DOHH2 (cell line): ENCODE results near the gene TNRC6C.

Experiments
- CTCF ChIP-seq: fragments of 200-600 bp; sonication (generic); IDR thresholded peaks from one replicate; pipeline ENCODE4 v1.5.1; 2014; ENCODE audit warnings: antibody characterized with exemption, mild to moderate bottlenecking, low read depth, low read length; ENCODE audit not compliant: poor library complexity, severe bottlenecking
- EZH2phosphoT487 ChIP-seq: fragments of 200-600 bp; sonication (generic); IDR thresholded peaks from 2 replicates; pipeline ENCODE4 v1.6.1; 2017; ENCODE audit warnings: borderline replicate concordance, mild to moderate bottlenecking, antibody characterized with exemption, low read length, moderate library complexity, mixed read lengths

- TF ChIP-seq CTCF (no peak), EZH2phosphoT487 (no peak)
These were observed 91.1 kb downstream of the TNRC6C start for GRCh38 chr17:78049609-78050008.
